ENCODE data around the gene SYT17. TPM values are rescaled to one million over a fixed set of nuclear protein-coding genes. Genes with fewer than 3 reads are reported as not detected.
A peak's percentile ranks its signal among the peaks of the same experiment; 100 is the strongest.

Gene SYT17
- total RNA-seq, 1 experiment from 2014 or later, result 11.8 TPM

DNA sequence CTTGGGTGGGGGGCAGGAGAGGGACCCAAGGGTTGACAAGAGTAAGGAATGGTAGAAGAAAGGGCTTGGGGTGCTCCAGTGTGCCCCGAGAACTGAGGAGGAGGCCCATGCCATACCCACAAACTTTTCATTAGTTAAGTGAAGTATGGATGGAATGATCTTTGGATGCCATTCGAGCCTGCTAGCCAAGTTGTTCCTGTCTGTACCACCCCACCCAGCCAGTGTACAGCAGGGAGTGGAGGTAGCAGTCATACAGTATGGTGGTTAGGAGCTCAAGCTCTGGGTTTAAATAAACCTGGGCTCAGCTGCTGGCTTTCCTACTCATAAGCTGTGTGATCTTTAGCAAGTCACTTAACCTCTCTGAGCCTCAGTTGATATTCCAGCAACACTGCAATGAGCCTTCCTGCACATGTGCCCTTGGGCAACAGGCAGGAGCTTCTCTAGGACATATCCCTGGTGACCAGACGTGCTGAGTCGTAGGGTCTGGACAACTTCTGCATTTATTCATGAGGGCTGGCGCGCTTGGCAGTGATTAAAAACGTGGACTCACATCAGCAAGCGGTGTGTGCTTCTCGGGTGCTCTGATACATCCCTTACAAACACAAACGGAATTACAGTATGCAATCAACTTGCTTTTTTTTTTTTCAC, 31.4 kb upstream of the SYT17 start:
- peak overlapping the region; percentile 56 for H3K4me3 ChIP-seq (ENCODE audit: low read length)
- ChIA-PET POLR2A (ENCODE audit: unreplicated experiment) (interaction anchor here (0.6 kb wide), 3 partner anchors 23 to 130 kb away, joined by 3 to 8 read pairs (median 3); partner anchors contain the start of genes COQ7 and ITPRIPL2), CTCF (no interaction called here)
- peak overlapping the region; percentile 75 for H3K9ac ChIP-seq (ENCODE audit: low read length)
- H3K4me2 ChIP-seq (ENCODE audit: low read length), result peak overlapping the region; percentile 86
- H3K9me3 ChIP-seq (ENCODE audit: low read length), result no peaks in the 10 kb centered on the region
- intact Hi-C loops (cut with micrococcal nuclease), result loop anchor here (1.0 to 2.0 kb wide), 2 partner anchors 18 to 44 kb away; no protein-coding TSS in a partner anchor
- DNase-seq, result peak; percentile 13
- peaks cover 43% of the 10 kb centered on the region for H3K4me1 ChIP-seq (ENCODE audit: insufficient read depth, low read length)
- no peaks in the 10 kb centered on the region for H3K9me2 ChIP-seq (replicated peaks; ENCODE audit: low read length)
- H3K36me3 ChIP-seq (ENCODE audit: low read depth, low read length), result no peaks in the 10 kb centered on the region
- peak; percentile 38 for ATAC-seq
- TF ChIP-seq, protein P1, sequence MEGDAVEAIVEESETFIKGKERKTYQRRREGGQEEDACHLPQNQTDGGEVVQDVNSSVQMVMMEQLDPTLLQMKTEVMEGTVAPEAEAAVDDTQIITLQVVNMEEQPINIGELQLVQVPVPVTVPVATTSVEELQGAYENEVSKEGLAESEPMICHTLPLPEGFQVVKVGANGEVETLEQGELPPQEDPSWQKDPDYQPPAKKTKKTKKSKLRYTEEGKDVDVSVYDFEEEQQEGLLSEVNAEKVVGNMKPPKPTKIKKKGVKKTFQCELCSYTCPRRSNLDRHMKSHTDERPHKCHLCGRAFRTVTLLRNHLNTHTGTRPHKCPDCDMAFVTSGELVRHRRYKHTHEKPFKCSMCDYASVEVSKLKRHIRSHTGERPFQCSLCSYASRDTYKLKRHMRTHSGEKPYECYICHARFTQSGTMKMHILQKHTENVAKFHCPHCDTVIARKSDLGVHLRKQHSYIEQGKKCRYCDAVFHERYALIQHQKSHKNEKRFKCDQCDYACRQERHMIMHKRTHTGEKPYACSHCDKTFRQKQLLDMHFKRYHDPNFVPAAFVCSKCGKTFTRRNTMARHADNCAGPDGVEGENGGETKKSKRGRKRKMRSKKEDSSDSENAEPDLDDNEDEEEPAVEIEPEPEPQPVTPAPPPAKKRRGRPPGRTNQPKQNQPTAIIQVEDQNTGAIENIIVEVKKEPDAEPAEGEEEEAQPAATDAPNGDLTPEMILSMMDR (conservative IDR thresholded peaks at IDR 0.05; ENCODE audit: low read depth, low read length), result no peak
- no peak for TF ChIP-seq EZH2 (IDR thresholded peaks at IDR 0.05; ENCODE audit: low read length, unreplicated experiment)
- no peak for TF ChIP-seq EZH2phosphoT487 (IDR thresholded peaks at IDR 0.05; ENCODE audit: borderline replicate concordance, low read length)
- H2AFZ ChIP-seq (ENCODE audit: low read length), result no peak overlapping the region
- H4K20me1 ChIP-seq (ENCODE audit: low read length), result no peaks in the 10 kb centered on the region
- H3F3A ChIP-seq (ENCODE audit: low read length, unreplicated experiment), result peaks cover 4% of the 10 kb centered on the region
- H3K79me2 ChIP-seq (ENCODE audit: low read length), result no peaks in the 10 kb centered on the region
- BruUV-seq (replicated peaks), result TSS peak; percentile 67
- no peaks in the 10 kb centered on the region for H3K27me3 ChIP-seq (ENCODE audit: low read length)
- peak overlapping the region; percentile 97 for H3K27ac ChIP-seq (ENCODE audit: low read length)

DNA sequence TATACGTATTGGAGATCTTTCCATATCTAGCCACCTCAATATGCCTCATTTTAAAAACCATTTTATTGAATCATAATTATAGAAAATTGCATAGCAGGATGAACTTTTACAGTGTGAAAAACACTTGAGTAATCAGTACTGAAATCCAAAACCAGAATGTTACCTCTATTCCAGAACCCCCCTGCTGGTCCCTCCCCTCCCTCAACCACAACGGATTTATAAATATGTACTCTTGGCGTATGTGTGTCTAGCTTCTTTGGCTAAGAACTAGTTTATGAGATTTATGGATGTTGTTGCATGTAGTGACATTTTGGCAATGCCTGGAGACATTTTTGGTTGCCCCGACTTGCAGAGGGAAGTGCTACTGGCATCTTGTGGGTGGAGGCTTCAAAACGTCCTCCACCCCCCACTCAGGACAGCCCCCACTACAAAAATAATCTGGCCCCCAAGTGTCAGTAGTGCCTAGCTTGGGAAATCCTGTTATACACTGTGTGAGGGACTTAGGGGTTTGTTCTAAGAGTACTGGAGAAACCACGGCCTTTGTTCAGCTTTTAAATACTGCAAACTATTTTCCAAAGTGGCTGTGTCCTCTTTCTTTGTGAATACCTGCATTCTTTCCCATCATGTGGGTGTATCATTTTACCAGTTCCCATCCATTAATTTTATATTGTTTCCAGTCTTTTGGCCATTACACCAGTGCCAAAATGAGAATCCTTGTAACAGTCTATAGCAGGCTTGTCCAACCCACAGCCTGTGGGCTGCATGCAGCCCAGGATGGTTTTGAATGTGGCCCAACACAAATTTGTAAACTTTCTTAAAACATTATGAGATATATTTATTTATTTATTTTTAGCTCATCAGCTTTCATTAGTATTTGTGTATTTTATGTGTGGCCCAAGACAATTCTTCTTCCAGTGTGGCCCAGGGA, 30.6 kb upstream of the SYT17 start:
- ATAC-seq, result peak; percentile 62
- CTCF ChIA-PET, result interaction anchor here (0.5 kb wide), 1 partner anchor 52 kb away, joined by 8 read pairs; no protein-coding TSS in a partner anchor

More for the DNA sequence above, 30.6 kb upstream of the SYT17 start:
- peak overlapping the region; percentile 97 for H3K27ac ChIP-seq (ENCODE audit: low read length)
- no TSS peak for BruUV-seq (replicated peaks)
- peaks cover 39% of the 10 kb centered on the region for H3K4me1 ChIP-seq (ENCODE audit: insufficient read depth, low read length)
- peak; percentile 82 for DNase-seq
- H3K4me2 ChIP-seq (ENCODE audit: low read length), result peak overlapping the region; percentile 86
- H3K9ac ChIP-seq (ENCODE audit: low read length), result peak overlapping the region; percentile 75
- TF ChIP-seq EZH2 (IDR thresholded peaks at IDR 0.05; ENCODE audit: low read length, unreplicated experiment) (no peak), EZH2phosphoT487 (IDR thresholded peaks at IDR 0.05; ENCODE audit: borderline replicate concordance, low read length) (no peak)
- TF ChIP-seq, protein P1 (conservative IDR thresholded peaks at IDR 0.05; ENCODE audit: low read depth, low read length), result no peak
- POLR2A ChIA-PET (ENCODE audit: unreplicated experiment), result no interaction called here
- intact Hi-C loops (cut with micrococcal nuclease), result loop anchor here (1.0 to 2.0 kb wide), 2 partner anchors 19 to 45 kb away; no protein-coding TSS in a partner anchor
- H3K9me2 ChIP-seq (replicated peaks; ENCODE audit: low read length), result no peaks in the 10 kb centered on the region
- H3K79me2 ChIP-seq (ENCODE audit: low read length), result no peaks in the 10 kb centered on the region
- no peaks in the 10 kb centered on the region for H4K20me1 ChIP-seq (ENCODE audit: low read length)
- H3F3A ChIP-seq (ENCODE audit: low read length, unreplicated experiment), result peaks cover 4% of the 10 kb centered on the region
- H3K9me3 ChIP-seq (ENCODE audit: low read length), result no peaks in the 10 kb centered on the region
- H2AFZ ChIP-seq (ENCODE audit: low read length), result no peak overlapping the region
- H3K27me3 ChIP-seq (ENCODE audit: low read length), result no peaks in the 10 kb centered on the region
- no peaks in the 10 kb centered on the region for H3K36me3 ChIP-seq (ENCODE audit: low read depth, low read length)
- peak overlapping the region; percentile 56 for H3K4me3 ChIP-seq (ENCODE audit: low read length)
